Activated naive CD4-positive, alpha-beta T cell treated with anti-CD3 and anti-CD28 coated beads, Interleukin-2, amount 10 ng/mL, durations not matched to agents 5 hours and 36 hours (primary cell): ENCODE data around the gene GFM2. TPM values are rescaled to one million over a fixed set of nuclear protein-coding genes. Genes with fewer than 3 reads are reported as not detected.

ENCODE experiments used
- total RNA-seq, 2 experiments: library from RNA; stranded (reverse); gene quantifications; one replicate each; pipeline ENCODE4 v1.2.3, GENCODE V29; 2021

The GFM2 gene
- 10 to 100 TPM; 17.3 to 19.4 TPM for total RNA-seq

GRCh38 chr5:74766849-74767578 is at the start of gene GFM2, which contains the start of gene NSA2:
GFM2 (minus strand) TSS chr5:74767117; CDS start chr5:74763742, 3,375 bp downstream.
NSA2 (plus strand) TSS chr5:74767249; CDS start chr5:74767361, 112 bp downstream.

GRCh38 chr5:74684900-74685851 is 81.7 kb downstream of the GFM2 start, which contains the start of gene HEXB:
HEXB (plus strand) TSS chr5:74685233; CDS start chr5:74685261, 28 bp downstream.

Other genes with a start within 250 kb of the GFM2 start
- 1 to 10 TPM; 1.2 to 1.5 TPM for gene ENC1, start 126.4 kb downstream of the GFM2 start, total RNA-seq
- gene HEXB, start 81.9 kb downstream of the GFM2 start, total RNA-seq: 10 to 100 TPM; 70.2 to 73.7 TPM
- gene NSA2, start 132 bp upstream of the GFM2 start, total RNA-seq: 100 to 1,000 TPM in 1 of 2 experiments, 10 to 100 TPM in 1; 86.2 to 110 TPM
- 1 to 10 TPM; 3.8 to 4.0 TPM for gene FAM169A, start 99.3 kb upstream of the GFM2 start, total RNA-seq